ENCODE results near the gene AK1. TPM values are rescaled to one million over a fixed set of nuclear protein-coding genes. Genes with fewer than 3 reads are reported as not detected.
A peak's percentile ranks its signal among the peaks of the same experiment; 100 is the strongest.

The AK1 gene
- total RNA-seq, 5 donors from 2014 or later (not counting 1 experiment from before 2014, with no cell fraction given), result 40.5 to 54.9 (median 50.4) TPM

DNA sequence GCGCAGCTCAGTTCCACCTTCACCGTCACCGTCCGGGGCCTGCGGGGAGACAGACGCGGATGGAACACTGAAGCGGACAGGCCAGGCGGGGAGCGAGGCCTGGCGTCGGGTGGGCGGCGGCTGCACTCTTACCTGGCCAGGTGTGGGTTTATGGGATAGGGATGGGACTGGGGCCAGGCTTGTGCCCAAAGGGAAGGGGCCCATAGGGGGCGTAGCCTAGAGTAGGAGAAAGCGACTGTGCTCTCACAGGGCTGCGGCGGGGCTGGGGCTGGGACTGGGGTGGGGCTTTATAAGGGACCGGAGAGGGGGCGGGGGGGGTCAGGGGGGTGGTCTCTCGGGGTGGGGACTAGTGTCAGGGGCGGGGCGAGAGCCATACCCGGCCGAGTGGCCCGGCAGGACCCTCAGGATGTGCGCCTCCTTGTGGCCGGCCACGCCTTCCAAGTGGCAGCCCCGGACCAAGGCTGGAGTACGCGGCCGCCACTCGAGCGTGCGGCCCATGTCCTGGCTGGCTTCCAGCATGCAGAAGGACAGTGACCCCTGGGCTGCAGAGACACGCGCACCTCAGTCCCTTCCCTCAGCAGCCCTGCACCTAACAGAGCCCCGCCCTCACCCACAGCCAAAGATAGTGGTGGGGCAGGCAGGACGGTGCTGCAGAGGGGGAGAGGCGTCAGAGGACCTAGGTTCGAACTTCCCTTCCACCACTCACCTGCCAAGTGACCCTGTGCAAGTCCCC lies 52.0 kb downstream of the AK1 start:
- Histone ChIP-seq H3K9me3 (no peaks in the 10 kb centered on the region), H3K27ac (ENCODE audit: low read length) (no peak overlapping the region), H3K27me3 (replicated peaks in 1 of 2; ENCODE audit: control insufficient read depth in 2 of 2, extremely low read depth in 1 of 2, insufficient read depth in 2 of 2, low read length in 1 of 2) (peaks cover 0 to 6% of the 10 kb centered on the region in 2 experiments), H3K4me3 (ENCODE audit: control insufficient read depth in 1 of 2, extremely low read depth in 1 of 2, low read length in 1 of 2) (no peak overlapping the region), H3K4me1 (ENCODE audit: control insufficient read depth in 1 of 2, extremely low read depth in 1 of 2, insufficient read depth in 2 of 2, low read length in 2 of 2) (no peaks in the 10 kb centered on the region), H3K36me3 (ENCODE audit: control insufficient read depth in 2 of 2, extremely low read depth in 1 of 2, insufficient read depth in 1 of 2, low read length in 1 of 2) (peaks cover 0 to 5% of the 10 kb centered on the region in 2 donors)
- CTCF ChIA-PET, result interaction anchor here in 1 of 2 donors (0.6 kb wide), 1 partner anchor 193 kb away, joined by 4 read pairs; no protein-coding TSS in a partner anchor
- POLR2A ChIA-PET, result no interaction called here
- no peaks in the 10 kb centered on the region for H3K27me3 Mint-ChIP-seq
- peaks cover 6% of the 10 kb centered on the region for H3K36me3 Mint-ChIP-seq
- H3K9me3 Mint-ChIP-seq, result no peaks in the 10 kb centered on the region
- ATAC-seq (replicated peaks in 1 of 4), result no peak
- H3K4me1 Mint-ChIP-seq, result peaks cover 0 to 3% (median 0%) of the 10 kb centered on the region in 3 donors
- no peak for DNase-seq
- WGBS (ENCODE audit: insufficient coverage), result 86% methylated on average over 23 of the region's 42 CpGs
- H3K4me3 Mint-ChIP-seq, result no peak overlapping the region
- peak overlapping the region in 1 of 2 donors; percentile 34 for H3K27ac Mint-ChIP-seq

DNA sequence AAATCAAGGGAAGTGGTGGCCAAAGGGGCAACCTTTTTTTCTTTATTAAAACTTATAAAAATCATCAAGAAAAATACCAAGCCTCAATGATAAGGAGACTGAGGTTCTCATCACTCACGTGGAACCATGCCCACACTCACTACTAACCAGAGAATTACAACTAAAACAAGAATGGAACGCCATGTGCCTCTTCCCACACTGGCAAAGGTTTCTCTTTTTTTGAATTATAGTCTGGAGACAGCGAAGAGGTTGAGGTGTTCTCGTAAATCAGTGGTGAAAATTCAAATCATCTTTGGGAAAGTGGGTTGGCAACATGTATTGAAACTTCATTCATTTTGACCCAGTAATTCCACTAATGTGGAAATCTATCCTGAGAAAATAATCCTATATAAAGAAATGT lies 55.4 kb downstream of the AK1 start:
- POLR2A ChIA-PET, result no interaction called here
- CTCF ChIA-PET, result no interaction called here
- Histone ChIP-seq H3K9me3 (no peaks in the 10 kb centered on the region), H3K27ac (ENCODE audit: low read length) (no peak overlapping the region), H3K36me3 (ENCODE audit: control insufficient read depth in 2 of 2, extremely low read depth in 1 of 2, insufficient read depth in 1 of 2, low read length in 1 of 2) (peaks cover 4 to 12% of the 10 kb centered on the region in 2 donors), H3K4me3 (ENCODE audit: control insufficient read depth in 1 of 2, extremely low read depth in 1 of 2, low read length in 1 of 2) (no peak overlapping the region), H3K27me3 (replicated peaks in 1 of 2; ENCODE audit: control insufficient read depth in 2 of 2, extremely low read depth in 1 of 2, insufficient read depth in 2 of 2, low read length in 1 of 2) (no peaks in the 10 kb centered on the region), H3K4me1 (ENCODE audit: control insufficient read depth in 1 of 2, extremely low read depth in 1 of 2, insufficient read depth in 2 of 2, low read length in 2 of 2) (no peaks in the 10 kb centered on the region)
- no peaks in the 10 kb centered on the region for H3K27me3 Mint-ChIP-seq
- no peak overlapping the region for H3K4me3 Mint-ChIP-seq
- 83% methylated on average over 1 of the region's 4 CpGs for WGBS (ENCODE audit: insufficient coverage)
- H3K9me3 Mint-ChIP-seq, result no peaks in the 10 kb centered on the region
- peaks cover 0 to 3% (median 0%) of the 10 kb centered on the region in 3 donors for H3K4me1 Mint-ChIP-seq
- no peak for ATAC-seq (replicated peaks in 1 of 4)
- H3K27ac Mint-ChIP-seq, result no peak overlapping the region
- peaks cover 16% of the 10 kb centered on the region for H3K36me3 Mint-ChIP-seq
- no peak for DNase-seq

DNA sequence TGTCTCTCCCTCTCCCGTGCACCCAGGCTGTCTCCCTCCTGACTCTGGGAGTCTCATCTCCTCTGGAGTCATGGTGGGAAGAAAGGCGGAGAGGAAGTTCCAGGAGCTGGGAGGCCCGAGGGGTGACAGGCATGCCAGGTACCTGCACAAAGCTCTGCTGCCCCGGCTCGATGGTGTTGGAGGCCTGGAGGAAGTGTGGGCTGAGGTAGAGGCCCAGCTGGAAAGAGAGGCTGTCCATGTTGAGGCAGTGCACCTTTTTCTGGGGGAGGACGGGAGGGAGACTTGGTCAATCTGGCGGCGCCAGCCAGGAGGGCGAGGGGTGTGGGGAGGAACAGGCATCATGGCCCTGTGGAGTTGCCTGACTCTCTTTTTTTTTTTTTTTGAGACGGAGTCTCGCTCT lies 58.9 kb downstream of the AK1 start:
- Histone ChIP-seq H3K27ac (ENCODE audit: low read length) (no peak overlapping the region), H3K4me3 (ENCODE audit: control insufficient read depth in 1 of 2, extremely low read depth in 1 of 2, low read length in 1 of 2) (no peak overlapping the region), H3K27me3 (replicated peaks in 1 of 2; ENCODE audit: control insufficient read depth in 2 of 2, extremely low read depth in 1 of 2, insufficient read depth in 2 of 2, low read length in 1 of 2) (no peaks in the 10 kb centered on the region), H3K36me3 (ENCODE audit: control insufficient read depth in 2 of 2, extremely low read depth in 1 of 2, insufficient read depth in 1 of 2, low read length in 1 of 2) (peaks cover 28 to 35% of the 10 kb centered on the region in 2 donors), H3K4me1 (ENCODE audit: control insufficient read depth in 1 of 2, extremely low read depth in 1 of 2, insufficient read depth in 2 of 2, low read length in 2 of 2) (no peaks in the 10 kb centered on the region), H3K9me3 (no peaks in the 10 kb centered on the region)
- ATAC-seq (replicated peaks in 1 of 4) (no peak), DNase-seq (no peak)
- no peak overlapping the region for H3K4me3 Mint-ChIP-seq
- no peaks in the 10 kb centered on the region for H3K4me1 Mint-ChIP-seq
- H3K36me3 Mint-ChIP-seq, result peaks cover 13% of the 10 kb centered on the region
- no peaks in the 10 kb centered on the region for H3K27me3 Mint-ChIP-seq
- no peaks in the 10 kb centered on the region for H3K9me3 Mint-ChIP-seq
- peak overlapping the region in 1 of 2 donors; percentile 43 for H3K27ac Mint-ChIP-seq
- WGBS (ENCODE audit: insufficient coverage), result 100% methylated on average over 2 of the region's 11 CpGs
- POLR2A ChIA-PET, result no interaction called here
- CTCF ChIA-PET, result interaction anchor here in 1 of 2 donors (0.7 kb wide), 1 partner anchor 299 kb away, joined by 3 read pairs; no protein-coding TSS in a partner anchor

- ChIA-PET POLR2A (no interaction called here), CTCF (no interaction called here)
- no peaks in the 10 kb centered on the region for H3K4me1 Mint-ChIP-seq
- H3K9me3 Mint-ChIP-seq, result no peaks in the 10 kb centered on the region
- H3K9me3 ChIP-seq, result no peaks in the 10 kb centered on the region
- ATAC-seq (replicated peaks in 1 of 4) (peak in 1 of 4 experiments; percentile 25), DNase-seq (no peak)
- peak overlapping the region; percentile 23 to 36 for H3K27ac Mint-ChIP-seq
- H3K36me3 Mint-ChIP-seq, result peaks cover 15% of the 10 kb centered on the region
- no peak overlapping the region for H3K4me3 Mint-ChIP-seq
- peaks cover 33 to 41% of the 10 kb centered on the region in 2 donors for H3K36me3 ChIP-seq (ENCODE audit: control insufficient read depth in 2 of 2, extremely low read depth in 1 of 2, insufficient read depth in 1 of 2, low read length in 1 of 2)
- H3K4me3 ChIP-seq (ENCODE audit: control insufficient read depth in 1 of 2, extremely low read depth in 1 of 2, low read length in 1 of 2), result no peak overlapping the region
- no peak overlapping the region for H3K27ac ChIP-seq (ENCODE audit: low read length)
- no peaks in the 10 kb centered on the region for H3K27me3 ChIP-seq (replicated peaks in 1 of 2; ENCODE audit: control insufficient read depth in 2 of 2, extremely low read depth in 1 of 2, insufficient read depth in 2 of 2, low read length in 1 of 2)
- no peaks in the 10 kb centered on the region for H3K27me3 Mint-ChIP-seq
- 93% methylated on average over 15 of the region's 17 CpGs for WGBS (ENCODE audit: insufficient coverage)
- H3K4me1 ChIP-seq (ENCODE audit: control insufficient read depth in 1 of 2, extremely low read depth in 1 of 2, insufficient read depth in 2 of 2, low read length in 2 of 2), result no peaks in the 10 kb centered on the region
Measured at GRCh38 chr9:127817881-127818434, 59.5 kb downstream of the AK1 start.

GRCh38 chr9:127816728-127817127 lies 60.7 kb downstream of the AK1 start:
- Mint-ChIP-seq H3K27ac (peak overlapping the region in 1 of 2 donors; percentile 64), H3K4me3 (no peak overlapping the region)
- H3K36me3 ChIP-seq (ENCODE audit: control insufficient read depth in 2 of 2, extremely low read depth in 1 of 2, insufficient read depth in 1 of 2, low read length in 1 of 2), result peaks cover 40 to 52% of the 10 kb centered on the region in 2 donors

More at GRCh38 chr9:127816728-127817127, 60.7 kb downstream of the AK1 start:
- peaks cover 22% of the 10 kb centered on the region for H3K36me3 Mint-ChIP-seq
- H3K4me1 Mint-ChIP-seq, result no peaks in the 10 kb centered on the region
- no peaks in the 10 kb centered on the region for H3K4me1 ChIP-seq (ENCODE audit: control insufficient read depth in 1 of 2, extremely low read depth in 1 of 2, insufficient read depth in 2 of 2, low read length in 2 of 2)
- H3K27me3 Mint-ChIP-seq, result no peaks in the 10 kb centered on the region
- POLR2A ChIA-PET, result no interaction called here
- H3K9me3 Mint-ChIP-seq, result no peaks in the 10 kb centered on the region
- ATAC-seq (replicated peaks in 1 of 4) (no peak), DNase-seq (no peak)
- H3K4me3 ChIP-seq (ENCODE audit: control insufficient read depth in 1 of 2, extremely low read depth in 1 of 2, low read length in 1 of 2), result no peak overlapping the region
- no peaks in the 10 kb centered on the region for H3K9me3 ChIP-seq
- CTCF ChIA-PET, result no interaction called here
- WGBS (ENCODE audit: insufficient coverage), result 97% methylated on average over 6 of the region's 8 CpGs
- H3K27ac ChIP-seq (ENCODE audit: low read length), result no peak overlapping the region
- no peaks in the 10 kb centered on the region for H3K27me3 ChIP-seq (replicated peaks in 1 of 2; ENCODE audit: control insufficient read depth in 2 of 2, extremely low read depth in 1 of 2, insufficient read depth in 2 of 2, low read length in 1 of 2)
